HL-60 (cell line): Measurements from ENCODE around the gene TIGD1.

Source experiments
- DNase-seq, 2 experiments: peaks; one replicate each; pipeline ENCODE4 v3.0.0-alpha.2; 2010 to 2020; ENCODE audit warnings: low read depth in 1 of 2, low spot score in 1 of 2
- H3K27ac ChIP-seq: fragments of 250-450 bp; sonication (Bioruptor Pico); replicated peaks from 2 replicates; pipeline ENCODE4 v1.5.1; 2020; ENCODE audit warnings: mild to moderate bottlenecking, moderate library complexity
- H3K27me3 ChIP-seq: fragments of 250-450 bp; sonication (Bioruptor Pico); 2 replicates; pipeline ENCODE4 v1.5.1; 2021; ENCODE audit warnings: mild to moderate bottlenecking, moderate library complexity; ENCODE audit not compliant: insufficient read depth, poor library complexity, severe bottlenecking
- H3K4me3 ChIP-seq: replicated peaks from 2 replicates; pipeline ENCODE4 v1.5.1; 2011; ENCODE audit warnings: mild to moderate bottlenecking, control low read depth, low read length; ENCODE audit not compliant: insufficient read depth
- CTCF ChIP-seq: IDR thresholded peaks from one replicate; pipeline ENCODE4 v1.5.1; 2011; ENCODE audit warnings: low read length, control low read depth, inconsistent platforms; ENCODE audit not compliant: insufficient read depth
- GABPA ChIP-seq: IDR thresholded peaks from 2 replicates; pipeline ENCODE4 v1.6.1; 2012; ENCODE audit warnings: low read depth
- POLR2AphosphoS5 ChIP-seq: IDR thresholded peaks from 2 replicates; pipeline ENCODE4 v1.6.1; 2012; ENCODE audit warnings: low read depth
- REST ChIP-seq: IDR thresholded peaks from 2 replicates; pipeline ENCODE4 v1.6.1; 2012; ENCODE audit warnings: low read depth; ENCODE audit not compliant: insufficient replicate concordance
- SPI1 ChIP-seq: IDR thresholded peaks from 2 replicates; pipeline ENCODE4 v1.6.1; 2012; ENCODE audit warnings: low read depth, mild to moderate bottlenecking, borderline replicate concordance

Gene TIGD1

GRCh38 chr2:232524771-232525170 is 25.6 kb downstream of the TIGD1 start:
- peaks cover 25% of the 10 kb centered on the region for H3K27me3 ChIP-seq
- DNase-seq, result no peak
- no peak overlapping the region for H3K4me3 ChIP-seq
- TF ChIP-seq POLR2AphosphoS5 (no peak), CTCF (no peak), GABPA (no peak), REST (no peak), SPI1 (no peak)
- H3K27ac ChIP-seq, result no peak overlapping the region

GRCh38 chr2:232523682-232524597 is 26.4 kb downstream of the TIGD1 start:
- no peak overlapping the region for H3K27ac ChIP-seq
- H3K27me3 ChIP-seq, result peaks cover 25% of the 10 kb centered on the region
- peak; percentile 45 to 57 for DNase-seq
- peak overlapping the region; percentile 6; the same call in 1 of the 2 replicates for H3K4me3 ChIP-seq
- TF ChIP-seq REST, result no peak
- TF ChIP-seq CTCF, result no peak
- TF ChIP-seq SPI1, result no peak
- TF ChIP-seq GABPA, result no peak
- no peak for TF ChIP-seq POLR2AphosphoS5

- TF ChIP-seq GABPA, result no peak
- no peak for TF ChIP-seq CTCF
- TF ChIP-seq SPI1, result no peak
- TF ChIP-seq REST, result no peak
- TF ChIP-seq POLR2AphosphoS5, result no peak
- Histone ChIP-seq H3K27ac (no peak overlapping the region), H3K27me3 (peaks cover 25% of the 10 kb centered on the region), H3K4me3 (no peak overlapping the region)
- no peak for DNase-seq
These were observed 27.0 kb downstream of the TIGD1 start for GRCh38 chr2:232523402-232523681.
